ENCODE results near the gene NLK. TPM values are rescaled to one million over a fixed set of nuclear protein-coding genes. Genes with fewer than 3 reads are reported as not detected.

Gene NLK
- total and polyA plus RNA-seq, 2 donors (not counting 3 experiments of a cell fraction or from before 2014, with no cell fraction given), result 23.8 to 34.2 TPM

- CTCF ChIA-PET, result interaction anchor here (4.4 kb wide), 1 partner anchor 10 kb away, joined by 12 read pairs; no protein-coding TSS in a partner anchor
- intact Hi-C loops (cut with micrococcal nuclease) (no loop called here), dilution Hi-C loops (cut with MboI; ENCODE audit: extremely low pct_ligation_motif_present, low sequenced_read_pairs) (no loop called here)
- H3K27me3 ChIP-seq (ENCODE audit: control insufficient read depth in 2 of 2, insufficient read depth in 2 of 2, low read length in 2 of 2), result no peaks in the 10 kb centered on the region
- H3K4me3 ChIP-seq (replicated peaks in 1 of 3; ENCODE audit: insufficient read depth in 1 of 3, low read depth in 1 of 3, low read length in 3 of 3), result no peak overlapping the region
- H3K9ac ChIP-seq (replicated peaks; ENCODE audit: extremely low read depth, insufficient read depth, low read length), result no peak overlapping the region
- POLR2A ChIA-PET, result no interaction called here
- no peak overlapping the region for H3K27ac ChIP-seq (ENCODE audit: insufficient read depth, low read depth, low read length)
- peaks cover 96% of the 10 kb centered on the region for H3K79me2 ChIP-seq (ENCODE audit: control insufficient read depth, insufficient read depth, low read length)
- peaks cover 0 to 4% of the 10 kb centered on the region in 2 experiments for H3K36me3 ChIP-seq (ENCODE audit: control insufficient read depth in 2 of 2, extremely low read depth in 1 of 2, insufficient read depth in 2 of 2, low read length in 2 of 2)
- no peak overlapping the region for H3K4me2 ChIP-seq (ENCODE audit: insufficient read depth, low read length)
- no peak for TF ChIP-seq POLR2A (IDR thresholded peaks at IDR 0.05; ENCODE audit: low read depth, low read length)
- TF ChIP-seq MYC (IDR thresholded peaks at IDR 0.05; ENCODE audit: low read depth, low read length), result no peak
- FAIRE-seq (no peak), DNase-seq (ENCODE audit: low read depth, low spot score) (no peak)
- H3K9me1 ChIP-seq (replicated peaks; ENCODE audit: control insufficient read depth, extremely low read depth, insufficient read depth, low read length), result peaks cover 3% of the 10 kb centered on the region
- no peak overlapping the region for H2AFZ ChIP-seq (ENCODE audit: low read depth, low read length)
- H4K20me1 ChIP-seq (replicated peaks; ENCODE audit: control insufficient read depth, extremely low read depth, insufficient read depth, low read length), result peaks cover 8% of the 10 kb centered on the region
- H3K9me3 ChIP-seq (replicated peaks; ENCODE audit: control insufficient read depth, insufficient read depth, low read length), result no peaks in the 10 kb centered on the region
- peaks cover 12% of the 10 kb centered on the region for H3K4me1 ChIP-seq (ENCODE audit: control insufficient read depth, extremely low read depth, insufficient read depth, low read length)
- no TSS peak for BruUV-seq (replicated peaks)
Measured at GRCh38 chr17:28049071-28049470, 6.6 kb downstream of the NLK start.

GRCh38 chr17:28053044-28053670, 10.7 kb downstream of the NLK start:
- POLR2A ChIA-PET, result no interaction called here
- H2AFZ ChIP-seq (ENCODE audit: low read depth, low read length), result no peak overlapping the region
- FAIRE-seq (no peak), DNase-seq (ENCODE audit: low read depth, low spot score) (no peak)
- no peaks in the 10 kb centered on the region for H3K4me1 ChIP-seq (ENCODE audit: control insufficient read depth, extremely low read depth, insufficient read depth, low read length)
- no peaks in the 10 kb centered on the region for H3K9me3 ChIP-seq (replicated peaks; ENCODE audit: control insufficient read depth, insufficient read depth, low read length)
- peaks cover 2% of the 10 kb centered on the region for H3K9me1 ChIP-seq (replicated peaks; ENCODE audit: control insufficient read depth, extremely low read depth, insufficient read depth, low read length)
- no peak overlapping the region for H3K4me2 ChIP-seq (ENCODE audit: insufficient read depth, low read length)
- H3K36me3 ChIP-seq (ENCODE audit: control insufficient read depth in 2 of 2, extremely low read depth in 1 of 2, insufficient read depth in 2 of 2, low read length in 2 of 2), result no peaks in the 10 kb centered on the region
- H3K9ac ChIP-seq (replicated peaks; ENCODE audit: extremely low read depth, insufficient read depth, low read length), result no peak overlapping the region
- no peak overlapping the region for H3K4me3 ChIP-seq (replicated peaks in 1 of 3; ENCODE audit: insufficient read depth in 1 of 3, low read depth in 1 of 3, low read length in 3 of 3)
- peaks cover 8% of the 10 kb centered on the region for H4K20me1 ChIP-seq (replicated peaks; ENCODE audit: control insufficient read depth, extremely low read depth, insufficient read depth, low read length)
- no TSS peak for BruUV-seq (replicated peaks)
- dilution Hi-C loops (cut with MboI; ENCODE audit: extremely low pct_ligation_motif_present, low sequenced_read_pairs) (no loop called here), intact Hi-C loops (cut with micrococcal nuclease) (no loop called here)
- CTCF ChIA-PET, result interaction anchor here (0.7 to 1.4 kb wide), 6 partner anchors 19 to 202 kb away, joined by 3 to 5 read pairs (median 3); no protein-coding TSS in a partner anchor
- no peaks in the 10 kb centered on the region for H3K27me3 ChIP-seq (ENCODE audit: control insufficient read depth in 2 of 2, insufficient read depth in 2 of 2, low read length in 2 of 2)
- H3K27ac ChIP-seq (ENCODE audit: insufficient read depth, low read depth, low read length), result no peak overlapping the region
- TF ChIP-seq JUN (IDR thresholded peaks at IDR 0.05; ENCODE audit: borderline replicate concordance, insufficient read depth, insufficient read length, low read depth), result no peak
- TF ChIP-seq EZH2 (IDR thresholded peaks at IDR 0.05; ENCODE audit: borderline replicate concordance, low read depth, low read length, severe bottlenecking), result no peak
- no peak for TF ChIP-seq MYC (IDR thresholded peaks at IDR 0.05; ENCODE audit: low read depth, low read length)
- H3K79me2 ChIP-seq (ENCODE audit: control insufficient read depth, insufficient read depth, low read length), result peaks cover 89% of the 10 kb centered on the region

Data from endothelial cell of umbilical vein (primary cell).